ENCODE measurements around the gene TUT7.
A peak's percentile ranks its signal among the peaks of the same experiment; 100 is the strongest.
"Not testable (repeated sequence)": the region's sequence is repeated elsewhere in the genome, so short reads cannot be mapped to it uniquely, and the experiment has no call there.

Gene TUT7

GRCh38 chr9:86303316-86303975 is 50.8 kb downstream of the TUT7 start:
- DNase-seq: peak; percentile 17

DNA sequence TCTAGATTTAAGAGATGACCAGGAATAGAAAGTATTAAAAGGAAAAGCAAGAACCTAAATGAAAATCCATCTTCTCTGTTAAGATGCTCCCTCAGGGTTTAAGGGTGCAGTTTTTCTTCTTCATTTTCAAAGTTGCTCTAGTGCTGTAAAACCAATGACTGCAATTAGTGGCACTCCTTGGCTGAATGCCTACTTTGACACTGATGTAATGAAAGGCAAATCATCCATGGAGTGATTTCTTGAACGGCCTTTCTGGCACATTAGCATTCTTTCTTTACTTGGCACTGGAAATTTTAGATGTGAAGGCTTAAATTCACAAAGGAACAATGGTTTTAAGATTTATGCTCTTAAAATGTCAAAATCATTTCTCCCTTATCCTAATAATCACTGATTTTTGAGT is 52.5 kb downstream of the TUT7 start:
- DNase-seq: no peak

DNA sequence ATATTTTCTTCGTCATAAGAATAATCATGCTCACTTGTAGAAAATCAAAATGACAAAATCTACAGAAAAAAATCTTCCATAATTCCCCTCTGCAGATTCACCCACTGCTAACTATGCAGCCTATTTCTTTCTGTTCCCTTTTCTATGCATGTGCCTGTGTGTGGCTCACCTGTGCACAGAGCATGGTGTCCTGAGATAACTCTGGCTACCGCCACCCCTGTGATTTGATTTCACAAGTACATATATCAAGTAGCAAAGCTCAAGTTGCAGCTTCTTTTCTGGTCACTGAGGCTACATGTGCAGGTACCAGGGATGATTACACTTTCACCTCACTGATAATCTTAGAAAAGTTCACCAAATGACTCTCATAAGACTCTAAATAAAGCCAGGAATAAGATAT is 53.5 kb downstream of the TUT7 start:
- no peak for DNase-seq

- no peak for DNase-seq
Measured at GRCh38 chr9:86298873-86299272, 55.3 kb downstream of the TUT7 start.

DNA sequence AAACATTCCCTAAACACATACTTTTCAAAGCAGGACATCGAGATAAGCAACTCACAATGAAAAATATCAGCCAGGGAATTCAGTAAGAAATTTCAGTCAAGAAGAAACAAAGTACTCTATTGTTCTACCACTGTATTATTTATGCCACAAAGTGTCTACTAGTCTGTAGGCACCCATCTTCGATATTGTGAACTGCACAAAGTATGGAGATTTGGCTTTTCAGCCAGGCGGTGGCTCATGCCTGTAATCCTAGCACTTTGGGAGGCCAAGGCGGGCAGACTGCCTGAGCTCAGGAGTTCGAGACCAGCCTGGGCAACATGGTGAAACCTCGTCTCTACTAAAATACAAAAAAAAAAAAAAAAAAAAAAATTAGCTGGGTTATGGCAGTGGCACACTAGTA is 63.9 kb downstream of the TUT7 start:
- not testable (repeated sequence) for DNase-seq

DNA sequence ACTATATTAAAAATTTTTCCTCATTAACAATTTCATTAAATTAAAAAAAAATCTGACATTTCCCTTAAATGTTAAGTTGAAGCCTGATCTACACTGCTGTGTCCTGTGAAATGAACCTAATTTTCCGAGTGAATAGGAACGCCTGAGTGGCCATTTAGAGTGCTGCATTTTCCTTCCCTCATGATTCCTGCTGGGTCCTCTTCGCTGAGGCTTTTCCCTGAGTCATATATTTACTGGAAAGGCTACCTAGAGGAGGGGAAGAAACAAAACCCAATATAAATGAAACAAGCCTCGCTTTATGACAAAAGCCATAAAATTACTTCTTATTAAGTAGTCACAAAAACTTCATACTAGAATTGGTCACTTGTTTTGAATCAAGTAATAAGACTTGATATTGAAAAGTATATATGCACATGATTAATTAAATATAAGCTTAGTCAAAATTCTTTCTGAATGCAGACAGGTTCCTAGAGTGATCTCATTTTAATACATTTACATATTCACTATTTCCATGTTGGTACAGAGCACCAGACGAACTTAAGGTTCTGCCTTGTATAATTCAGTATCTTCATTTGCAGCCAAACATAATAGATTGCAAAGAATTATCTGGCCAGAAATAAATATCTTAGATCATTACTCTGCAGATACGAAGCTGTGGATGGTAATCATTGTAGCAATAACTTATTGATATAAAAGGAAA is 65.6 kb downstream of the TUT7 start:
- no peak for DNase-seq

DNA sequence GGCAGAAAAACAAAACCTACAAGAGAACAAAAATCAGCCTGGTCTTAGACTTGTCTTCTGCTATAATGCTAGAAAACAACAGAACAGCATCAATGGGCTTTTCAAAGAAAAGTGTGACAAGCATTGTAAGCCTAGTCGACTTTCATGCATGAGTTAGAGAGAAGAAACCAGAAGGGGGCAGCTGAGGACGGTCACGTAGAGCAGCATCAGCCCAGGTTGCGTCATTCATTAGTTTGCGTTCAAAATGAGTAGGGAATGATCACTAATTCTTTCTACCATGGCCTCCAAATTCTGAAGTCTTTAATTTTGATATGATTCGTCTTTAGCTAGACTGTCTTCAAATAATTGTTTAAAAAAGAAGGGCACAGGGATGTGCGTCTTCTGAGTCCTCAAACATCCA is 67.2 kb downstream of the TUT7 start:
- DNase-seq: no peak

DNA sequence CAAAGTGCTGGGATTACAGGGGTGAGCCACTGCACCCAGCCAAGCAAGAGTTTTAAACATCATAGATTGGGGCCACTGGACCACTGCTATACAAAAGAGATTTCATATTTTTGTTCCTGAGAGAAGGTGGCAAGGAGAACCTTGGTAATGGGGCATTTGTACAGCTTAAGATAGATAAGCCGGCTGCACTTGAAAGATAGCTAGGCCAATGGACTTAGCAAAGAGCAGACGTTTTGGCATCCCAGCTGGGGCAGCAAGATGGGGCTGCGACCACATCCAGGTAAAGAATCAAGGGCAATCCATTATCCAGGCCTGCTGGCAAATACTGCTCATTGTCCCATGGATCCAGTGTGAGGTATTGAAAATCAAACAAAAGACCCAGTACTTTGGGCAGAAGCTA is 67.9 kb downstream of the TUT7 start:
- no peak for DNase-seq

DNA sequence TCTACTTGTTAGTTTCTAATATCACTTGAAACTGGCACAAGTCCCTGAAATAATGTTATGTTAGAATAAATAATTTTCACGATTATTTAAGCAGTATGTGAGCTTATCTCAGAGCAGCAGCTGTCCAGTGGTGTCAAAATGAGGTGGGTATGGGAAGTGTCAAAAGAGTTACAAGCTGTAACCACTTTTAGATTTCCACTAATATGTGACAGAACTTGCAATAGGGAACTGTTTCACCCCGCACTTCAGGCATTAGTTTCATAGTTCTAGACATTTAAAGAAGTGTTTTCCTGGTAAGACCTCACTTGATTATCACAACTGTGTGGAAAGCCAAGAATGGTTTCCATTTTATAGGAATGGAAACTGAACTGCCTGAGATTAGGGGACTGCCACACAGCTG is 68.9 kb downstream of the TUT7 start:
- DNase-seq: no peak

- no peak for DNase-seq
Measured at GRCh38 chr9:86282979-86283535, 71.2 kb downstream of the TUT7 start.

DNA sequence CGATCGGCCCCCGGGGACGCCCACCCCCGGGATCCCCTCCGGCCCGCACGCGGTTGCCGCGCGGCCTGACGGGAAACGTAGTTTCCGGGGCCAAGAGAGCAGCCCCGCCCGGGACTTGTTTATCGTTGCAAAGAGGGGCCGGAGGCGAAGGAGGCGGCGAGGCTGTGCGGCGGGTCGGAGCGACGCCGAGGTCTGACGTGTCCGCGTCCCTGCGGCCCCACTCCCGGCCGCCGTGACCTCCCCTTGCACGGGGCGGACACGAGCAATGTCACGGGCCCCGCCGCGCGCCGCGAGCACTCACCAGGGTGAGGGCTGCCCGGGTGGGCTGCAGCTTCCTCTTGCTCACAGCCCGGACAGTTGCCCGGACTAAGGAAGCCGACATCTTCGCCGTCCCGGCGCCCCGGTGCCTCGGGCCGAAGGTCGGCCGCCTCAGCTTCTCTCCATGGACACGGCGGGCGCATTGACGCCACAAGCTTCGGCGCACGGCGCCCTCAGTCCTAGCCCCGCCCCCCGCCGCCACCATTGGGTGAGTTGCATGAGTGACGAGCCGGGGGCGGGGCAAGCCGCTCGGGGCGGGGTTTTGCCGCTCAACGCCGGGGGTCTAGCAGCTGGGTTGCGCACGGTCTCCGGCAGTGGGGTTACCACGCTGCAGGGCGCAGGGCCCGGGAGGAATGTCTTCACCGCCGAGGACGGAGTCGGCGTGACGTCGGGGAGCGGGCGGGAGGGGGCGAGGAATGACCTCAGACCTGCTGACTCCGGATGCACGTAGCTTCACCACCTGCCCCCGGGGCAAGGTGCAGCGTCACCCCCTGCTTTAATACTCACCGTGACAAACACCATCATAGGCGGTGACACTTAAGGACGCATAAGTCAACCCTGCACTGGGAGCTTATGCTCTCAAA is 71.9 kb downstream of the TUT7 start, which contains the start of gene ISCA1:
TSS of gene ISCA1 (minus strand) at position 462 of the 902 bp plus-strand sequence. CDS start at position 382, 80 bp downstream.
- peak; percentile 99 for DNase-seq

DNA sequence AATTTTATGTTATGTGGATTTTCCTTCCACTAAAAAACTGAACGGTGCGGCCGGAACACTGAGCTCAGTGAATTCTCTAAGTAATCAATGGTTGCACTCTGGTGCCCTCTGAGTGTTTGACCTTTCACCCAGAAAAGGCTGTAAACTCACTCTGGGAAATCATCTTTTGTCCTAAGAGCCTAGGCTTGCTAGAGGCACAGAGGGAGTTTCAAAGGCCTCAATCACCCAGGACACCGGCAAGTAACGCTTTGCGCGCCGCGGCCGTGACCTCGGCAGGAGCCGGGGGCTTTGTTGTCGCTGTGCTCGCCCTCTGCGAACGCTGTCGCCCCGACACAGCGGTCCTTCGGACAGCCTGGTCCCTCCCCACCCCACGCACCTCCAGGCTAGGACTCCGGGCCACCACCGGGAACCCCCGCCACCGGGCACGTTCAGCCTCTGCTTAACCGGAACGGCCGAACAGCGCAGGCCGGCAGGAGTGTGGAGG is 72.6 kb downstream of the TUT7 start:
- DNase-seq: no peak

DNA sequence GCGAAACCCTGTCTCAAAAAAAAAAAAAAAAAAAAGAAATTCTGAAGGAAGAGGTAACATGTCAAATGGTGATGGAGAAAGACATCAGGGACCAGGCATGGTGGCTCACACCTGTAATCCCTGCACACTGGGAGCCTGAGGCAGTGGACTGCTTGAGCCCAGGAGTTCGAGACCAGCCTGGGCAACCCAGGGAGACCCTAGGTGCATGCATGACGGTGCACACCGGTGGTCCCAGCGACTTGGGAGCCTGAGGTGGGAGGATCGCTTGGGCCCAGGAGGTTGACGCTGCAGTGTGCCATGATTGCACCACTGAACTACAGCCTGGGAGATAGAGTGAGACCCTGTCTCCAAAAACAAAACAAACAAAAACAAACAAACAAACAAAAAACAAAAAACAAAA is 73.6 kb downstream of the TUT7 start:
- DNase-seq: no peak

DNA sequence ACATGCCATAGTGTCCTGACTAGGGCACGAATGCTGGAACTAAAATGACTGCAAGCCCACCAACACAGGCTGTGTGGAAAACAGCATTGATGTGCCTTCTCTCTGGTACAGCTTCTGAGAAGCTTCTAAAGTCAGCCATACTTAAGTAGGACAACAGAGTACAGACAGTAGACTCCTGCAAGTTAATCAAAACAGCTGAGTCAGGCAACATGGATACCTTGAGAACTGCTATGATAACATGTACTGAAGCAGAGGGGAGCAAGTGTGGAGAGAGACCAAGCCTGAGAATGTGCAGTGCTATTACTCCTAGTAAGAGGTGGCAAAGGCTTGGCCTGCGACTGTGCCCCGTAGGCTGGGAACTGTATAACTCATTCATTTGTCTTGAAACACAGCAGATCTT is 74.4 kb downstream of the TUT7 start:
- DNase-seq: no peak

GRCh38 chr9:86277072-86277471 is 77.1 kb downstream of the TUT7 start:
- no peak for DNase-seq

DNA sequence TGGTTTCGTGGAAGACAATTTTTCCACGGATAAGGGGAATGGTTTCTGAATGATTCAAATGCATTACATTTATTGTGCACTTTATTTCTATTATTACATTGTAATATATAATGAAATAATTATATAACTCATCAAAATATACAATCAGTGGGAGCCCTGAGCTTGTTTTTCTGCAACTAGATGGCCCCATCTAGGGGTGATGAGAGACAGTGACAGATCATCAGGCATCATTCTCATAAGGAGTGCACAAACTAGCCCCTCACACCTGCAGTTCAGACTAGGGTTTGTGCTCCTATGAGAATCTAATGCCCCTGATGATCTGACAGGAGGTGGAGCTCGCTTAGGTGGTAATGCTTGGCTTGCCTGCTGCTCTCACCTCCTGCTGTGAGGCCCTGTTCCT is 78.2 kb downstream of the TUT7 start:
- no peak for DNase-seq

DNA sequence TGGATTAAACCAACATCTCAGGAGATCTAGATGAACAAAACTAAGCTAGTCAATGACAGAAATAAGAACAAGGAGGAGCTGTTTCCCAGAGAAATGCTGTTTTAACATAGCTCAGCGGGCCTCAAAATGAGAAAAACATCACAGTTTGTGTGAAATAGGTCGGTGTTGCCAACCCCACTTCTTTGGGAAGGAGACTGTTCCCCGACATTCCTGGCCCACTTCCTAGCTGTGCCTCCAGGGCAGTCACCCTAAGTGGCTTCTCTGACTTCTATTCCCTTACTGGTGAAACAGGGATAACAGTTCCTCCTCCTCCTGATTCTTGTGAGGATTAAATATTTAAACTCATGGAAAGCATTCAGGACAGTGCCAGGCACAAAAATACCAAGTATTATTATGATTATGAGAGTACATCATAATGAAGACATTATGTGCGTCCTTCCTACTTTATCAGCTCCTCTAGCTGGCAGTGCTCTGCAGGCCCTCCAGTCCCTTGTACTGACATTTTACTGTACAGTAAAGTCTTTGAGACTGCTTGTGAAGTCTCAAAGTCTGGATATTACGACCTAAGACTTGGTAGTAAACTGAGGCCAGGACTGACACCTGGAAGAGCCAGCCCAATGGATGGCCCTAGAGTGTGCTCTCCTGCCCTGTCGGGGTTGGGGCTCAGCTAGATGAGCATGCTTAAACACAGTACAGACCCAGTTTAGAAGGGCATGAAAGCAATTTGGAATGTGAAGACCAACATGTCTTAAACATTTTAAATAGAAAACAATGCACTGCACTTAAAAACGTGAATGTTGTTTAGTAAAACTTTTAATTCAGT is 79.2 kb downstream of the TUT7 start:
- no peak for DNase-seq

GRCh38 chr9:86272221-86272620 is 82.0 kb downstream of the TUT7 start:
- DNase-seq: no peak

DNA sequence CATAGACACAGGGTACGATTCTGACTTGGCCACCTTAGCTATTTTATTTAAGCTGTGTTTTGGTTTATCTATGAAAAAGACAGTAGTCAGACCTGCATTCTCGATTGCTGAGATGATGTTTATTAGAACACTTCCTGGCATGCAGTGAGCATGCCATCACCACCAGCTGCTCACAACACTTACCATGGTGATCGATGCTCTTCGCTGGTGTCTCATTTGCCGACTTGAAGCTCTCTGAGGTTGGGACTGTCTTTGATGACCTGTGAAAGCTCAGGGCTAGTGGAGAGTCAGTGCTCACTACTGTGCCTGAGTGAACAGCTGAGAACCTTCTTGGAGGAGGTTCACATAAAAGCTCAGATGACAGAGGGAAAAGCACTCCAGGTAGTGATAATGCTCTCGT is 90.3 kb downstream of the TUT7 start:
- DNase-seq: no peak

DNA sequence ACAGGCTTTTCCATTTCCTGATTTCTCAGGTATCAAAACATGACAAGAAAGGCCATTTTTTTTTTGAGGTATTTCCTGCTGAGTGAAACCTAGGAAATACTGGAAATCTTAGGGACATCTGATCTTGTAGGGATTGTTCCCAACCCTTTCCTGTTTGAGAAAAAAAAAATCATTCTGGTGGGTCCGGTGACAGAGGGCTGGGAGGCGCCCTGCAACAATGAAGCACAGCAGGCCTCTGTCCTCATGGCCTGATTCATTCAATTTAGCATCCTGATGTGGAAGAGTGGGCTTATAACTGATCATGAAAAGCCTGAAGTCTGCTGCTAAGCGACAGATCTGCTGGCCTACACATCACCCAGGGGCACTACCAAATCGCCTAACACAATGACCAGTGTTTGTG is 91.7 kb downstream of the TUT7 start:
- no peak for DNase-seq

DNA sequence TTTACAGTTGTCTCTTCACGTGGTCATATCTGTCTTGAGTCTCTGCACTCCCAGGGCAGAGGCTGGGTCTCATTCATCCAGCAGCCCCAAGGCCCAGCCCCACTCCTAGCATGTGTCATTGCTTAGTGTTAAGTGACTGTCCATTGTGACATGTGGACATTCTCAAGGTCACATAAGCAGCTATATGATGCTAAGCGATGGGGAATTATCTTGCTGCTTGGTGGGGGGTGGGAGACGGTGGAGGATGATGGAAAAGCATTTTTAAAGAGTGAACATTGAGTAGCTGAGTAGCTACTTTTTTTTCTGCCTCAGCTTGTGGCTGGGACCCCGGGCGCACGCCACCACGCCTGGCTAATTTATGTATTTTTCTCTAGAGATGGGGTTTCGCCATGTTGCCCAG is 94.7 kb downstream of the TUT7 start, which contains the start of gene C9orf153:
TSS of gene C9orf153 (minus strand) at position 101 of the 400 bp plus-strand sequence. CDS start 30,054 bp downstream, outside the sequence.
- DNase-seq: no peak

DNA sequence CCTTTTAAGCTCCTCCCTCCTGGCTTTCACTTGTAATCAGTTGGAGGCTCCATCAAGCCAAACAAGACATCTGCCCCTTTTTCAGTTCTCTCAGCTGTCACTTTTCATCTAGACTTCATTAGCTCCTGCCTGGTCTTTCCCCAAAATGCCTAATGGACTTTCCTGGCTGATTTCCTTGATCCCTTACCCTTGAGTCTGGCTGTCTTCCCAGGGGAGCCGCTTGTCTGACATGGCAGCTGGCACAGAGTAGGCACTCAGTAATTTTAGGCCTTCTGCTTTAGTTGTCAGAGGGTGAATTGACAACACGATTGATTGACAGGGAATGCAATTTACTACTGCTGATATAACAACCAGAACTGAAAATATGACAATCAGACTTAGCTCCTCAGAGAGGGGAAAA is 96.8 kb downstream of the TUT7 start:
- no peak for DNase-seq
